ENCODE results near the gene SEMA3A. TPM values are rescaled to one million over a fixed set of nuclear protein-coding genes. Genes with fewer than 3 reads are reported as not detected.

The SEMA3A gene
- total RNA-seq, 3 donors from 2014 or later = 4.5 to 76.7 (median 9.7) TPM

- no peaks in the 10 kb centered on the region for H3K9me3 ChIP-seq
Measured at GRCh38 chr7:83931968-83932367, 262.6 kb downstream of the SEMA3A start.

DNA sequence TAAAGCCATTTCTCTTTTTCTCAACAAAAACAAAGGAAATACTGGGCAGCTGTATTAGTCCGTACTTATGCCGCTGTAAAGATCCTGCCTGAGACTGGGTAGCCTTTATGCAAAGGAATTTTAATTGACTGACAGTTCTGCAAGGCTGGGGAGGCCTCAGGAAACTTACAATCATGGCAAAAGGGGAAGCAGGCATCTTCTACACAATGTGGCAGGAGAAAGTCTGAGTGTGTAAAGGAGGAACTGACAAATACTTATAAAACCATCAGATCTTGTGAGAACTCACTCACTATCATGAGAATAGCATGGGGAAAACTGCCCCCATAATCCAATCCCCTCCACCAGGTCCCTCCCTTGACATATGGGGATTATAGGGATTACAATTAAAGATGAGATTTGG is 264.3 kb downstream of the SEMA3A start:
- no peaks in the 10 kb centered on the region for H3K4me1 ChIP-seq (ENCODE audit: low read depth)
- ATAC-seq (no peak), DNase-seq (no peak)
- intact Hi-C loops (cut with DNase I, micrococcal nuclease) = no loop called here
- no peaks in the 10 kb centered on the region for H3K36me3 ChIP-seq (ENCODE audit: low read depth)
- H3K4me3 ChIP-seq = no peak overlapping the region
- no peak for TF ChIP-seq CTCF (IDR thresholded peaks at IDR 0.05)
- H3K9me3 ChIP-seq = no peaks in the 10 kb centered on the region

More at GRCh38 chr7:83931968-83932367, 262.6 kb downstream of the SEMA3A start:
- Histone ChIP-seq H3K36me3 (ENCODE audit: low read depth) (no peaks in the 10 kb centered on the region), H3K4me3 (no peak overlapping the region), H3K4me1 (ENCODE audit: low read depth) (no peaks in the 10 kb centered on the region)
- no peak for ATAC-seq
- intact Hi-C loops (cut with DNase I, micrococcal nuclease) = no loop called here
- TF ChIP-seq CTCF (IDR thresholded peaks at IDR 0.05) = no peak
- no peak for DNase-seq

GRCh38 chr7:83925860-83926259 is 268.7 kb downstream of the SEMA3A start:
- no peaks in the 10 kb centered on the region for H3K9me3 ChIP-seq
- intact Hi-C loops (cut with DNase I, micrococcal nuclease) = no loop called here
- H3K4me1 ChIP-seq (ENCODE audit: low read depth) = no peaks in the 10 kb centered on the region
- no peak for TF ChIP-seq CTCF (IDR thresholded peaks at IDR 0.05)
- ATAC-seq (no peak), DNase-seq (no peak)
- no peak overlapping the region for H3K4me3 ChIP-seq
- no peaks in the 10 kb centered on the region for H3K36me3 ChIP-seq (ENCODE audit: low read depth)

DNA sequence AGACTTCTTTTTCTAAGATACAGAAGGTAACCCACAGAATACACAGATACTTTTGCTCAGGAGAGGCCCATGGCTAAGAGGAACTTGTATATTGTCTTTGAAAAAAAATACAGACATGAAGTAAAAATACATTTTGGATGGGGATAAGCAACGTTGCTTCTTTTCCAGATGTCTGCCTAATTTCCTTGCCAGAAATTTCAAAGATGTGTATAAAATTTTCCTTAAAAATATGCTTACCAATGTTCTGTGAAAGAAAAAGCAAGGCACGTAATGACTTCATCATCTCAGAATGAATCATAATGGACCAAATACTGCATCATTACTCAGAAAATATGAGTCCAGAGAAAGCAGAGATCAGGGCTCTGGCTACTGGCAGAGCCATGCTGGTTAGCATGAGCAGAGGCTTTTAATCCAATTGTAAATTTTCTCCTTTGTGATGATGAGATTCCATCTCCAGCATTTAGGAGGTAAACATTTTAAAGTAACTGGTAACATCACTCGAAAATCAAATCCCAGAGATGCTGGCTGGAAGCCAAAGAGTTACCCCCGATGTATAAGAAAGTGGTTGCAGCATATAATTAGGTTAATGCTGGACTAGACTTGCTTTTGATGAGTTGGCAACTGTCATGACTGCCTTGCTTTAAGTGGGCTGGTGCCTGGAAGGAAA is 272.5 kb downstream of the SEMA3A start:
- no peak for DNase-seq
- H3K4me3 ChIP-seq = no peak overlapping the region
- H3K4me1 ChIP-seq (ENCODE audit: low read depth) = no peaks in the 10 kb centered on the region
- TF ChIP-seq CTCF (IDR thresholded peaks at IDR 0.05) = no peak
- H3K9me3 ChIP-seq = no peaks in the 10 kb centered on the region
- no peak for ATAC-seq
- intact Hi-C loops (cut with DNase I, micrococcal nuclease) = no loop called here
- H3K36me3 ChIP-seq (ENCODE audit: low read depth) = no peaks in the 10 kb centered on the region

DNA sequence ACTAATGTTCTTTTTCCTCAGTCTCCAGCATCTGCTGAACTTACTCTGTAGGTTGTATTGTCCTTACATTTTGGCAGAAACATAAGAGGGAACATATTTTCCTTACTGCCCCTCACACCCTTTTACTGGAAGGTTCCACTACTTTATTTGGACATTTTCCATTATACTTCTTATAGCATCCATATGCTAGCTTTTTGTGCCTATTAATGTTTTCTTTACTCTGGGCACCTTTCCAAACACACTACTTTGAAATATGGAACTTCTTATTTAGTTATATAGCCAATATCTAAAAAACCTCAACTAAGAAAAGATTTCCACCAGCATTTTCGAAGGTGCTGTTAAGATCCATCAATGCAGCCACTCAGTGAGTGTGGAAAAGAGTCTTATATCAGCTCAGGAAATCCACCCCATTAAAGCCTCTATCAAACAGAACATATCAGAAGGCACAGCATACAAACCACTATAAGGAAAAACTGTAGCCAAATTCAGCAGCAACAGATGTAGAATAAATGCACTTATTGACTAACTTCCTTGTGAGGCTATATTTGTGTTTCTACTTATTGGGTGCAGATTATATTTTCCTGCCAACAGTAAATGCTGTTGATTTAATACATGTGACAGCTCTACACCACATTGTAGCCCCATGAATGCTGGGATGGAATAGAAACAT is 273.2 kb downstream of the SEMA3A start:
- Histone ChIP-seq H3K9me3 (no peaks in the 10 kb centered on the region), H3K4me3 (no peak overlapping the region), H3K36me3 (ENCODE audit: low read depth) (no peaks in the 10 kb centered on the region), H3K4me1 (ENCODE audit: low read depth) (no peaks in the 10 kb centered on the region)
- DNase-seq (no peak), ATAC-seq (no peak)
- TF ChIP-seq CTCF (IDR thresholded peaks at IDR 0.05) = no peak
- intact Hi-C loops (cut with DNase I, micrococcal nuclease) = no loop called here

Data from mucosa of descending colon (tissue), 3 donors.